Measurements from ENCODE around the gene FAM107B.

Gene FAM107B

GRCh38 chr10:14500172-14500765, 274.4 kb downstream of the FAM107B start:
- ChIA-PET POLR2A (no interaction called here), CTCF (interaction anchor here (1.9 to 3.3 kb wide), 4 partner anchors 10 to 606 kb away, joined by 13 to 33 read pairs (median 18); partner anchors contain the start of genes CDNF, HSPA14 and MSANTD7)
- no peak overlapping the region for H3K4me3 ChIP-seq (ENCODE audit: low read depth, low read length)
- TF ChIP-seq CTCF (IDR thresholded peaks at IDR 0.05; ENCODE audit: insufficient read depth, low read length, missing control alignments) = no peak
- no peak for DNase-seq (ENCODE audit: low read depth, low spot score)

DNA sequence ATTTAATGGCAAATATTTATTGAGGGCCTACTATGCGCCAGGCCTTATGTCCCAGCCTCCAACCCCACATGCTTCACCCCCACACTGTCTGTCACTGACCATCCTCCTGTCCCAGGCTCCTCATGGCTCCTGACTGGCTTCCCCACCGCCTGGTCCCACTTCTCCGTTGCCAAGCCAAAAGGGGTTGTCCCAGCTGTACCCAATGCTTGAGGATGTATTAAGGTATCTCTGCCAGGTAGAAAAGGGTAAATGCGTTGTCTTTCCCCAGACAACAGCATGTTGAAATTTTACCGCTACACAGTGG, 275.1 kb downstream of the FAM107B start:
- CTCF ChIA-PET = interaction anchor here (0.6 to 3.3 kb wide), 17 partner anchors 11 to 607 kb away, joined by 3 to 33 read pairs (median 4); partner anchors contain the start of genes CDNF, HSPA14 and MSANTD7
- no peak overlapping the region for H3K4me3 ChIP-seq (ENCODE audit: low read depth, low read length)
- TF ChIP-seq CTCF (IDR thresholded peaks at IDR 0.05; ENCODE audit: insufficient read depth, low read length, missing control alignments) = no peak
- POLR2A ChIA-PET = no interaction called here
- DNase-seq (ENCODE audit: low read depth, low spot score) = no peak

DNA sequence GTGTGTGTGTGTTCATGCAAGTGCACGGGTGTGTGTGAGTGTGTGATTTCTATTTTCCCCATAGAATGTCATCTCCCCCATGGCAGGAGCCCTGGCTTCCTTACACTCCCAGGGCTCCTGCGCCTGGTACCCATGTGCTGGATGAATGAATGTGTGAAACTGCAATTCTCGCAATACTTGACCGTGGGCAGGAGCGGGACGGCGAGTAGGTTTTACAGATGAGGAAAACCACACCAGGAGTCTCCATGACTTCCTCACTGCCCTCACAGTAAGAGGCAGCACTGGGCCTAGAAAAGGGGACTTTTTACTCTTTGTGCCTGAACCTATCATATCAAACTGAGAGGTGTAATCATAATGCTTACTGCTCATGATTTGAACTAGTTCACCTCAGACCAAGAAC, 276.4 kb downstream of the FAM107B start:
- CTCF ChIA-PET = interaction anchor here (0.7 to 3.3 kb wide), 22 partner anchors 9 to 608 kb away, joined by 3 to 33 read pairs (median 4); partner anchors contain the start of genes CDNF, HSPA14 and MSANTD7
- POLR2A ChIA-PET = no interaction called here
- DNase-seq (ENCODE audit: low read depth, low spot score) = no peak
- no peak for TF ChIP-seq CTCF (IDR thresholded peaks at IDR 0.05; ENCODE audit: insufficient read depth, low read length, missing control alignments)
- H3K4me3 ChIP-seq (ENCODE audit: low read depth, low read length) = no peak overlapping the region

DNA sequence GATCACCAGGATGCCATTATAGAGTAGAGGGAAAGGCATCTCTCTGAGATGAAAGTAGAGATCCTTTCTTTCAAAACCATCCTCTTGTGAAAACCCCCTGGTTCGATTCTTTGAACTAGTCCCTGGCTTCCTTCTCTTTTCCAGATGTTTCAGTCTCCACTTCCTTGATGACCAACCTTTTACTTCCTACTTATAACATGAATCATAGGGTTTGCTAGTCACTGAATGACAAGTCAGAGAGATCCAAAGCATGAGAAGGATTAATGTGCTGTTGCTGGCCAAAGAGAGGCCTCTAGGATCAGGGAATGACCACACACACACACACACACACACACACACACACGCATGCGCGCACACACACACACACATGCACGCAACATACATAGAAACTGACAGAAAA, 282.9 kb downstream of the FAM107B start:
- no peak for DNase-seq (ENCODE audit: low read depth, low spot score)
- TF ChIP-seq CTCF (IDR thresholded peaks at IDR 0.05; ENCODE audit: insufficient read depth, low read length, missing control alignments) = no peak
- no peak overlapping the region for H3K4me3 ChIP-seq (ENCODE audit: low read depth, low read length)
- POLR2A ChIA-PET = no interaction called here
- CTCF ChIA-PET = interaction anchor here (1.8 kb wide), 1 partner anchor 346 kb away, joined by 5 read pairs; the partner anchor contains the start of gene CDNF

DNA sequence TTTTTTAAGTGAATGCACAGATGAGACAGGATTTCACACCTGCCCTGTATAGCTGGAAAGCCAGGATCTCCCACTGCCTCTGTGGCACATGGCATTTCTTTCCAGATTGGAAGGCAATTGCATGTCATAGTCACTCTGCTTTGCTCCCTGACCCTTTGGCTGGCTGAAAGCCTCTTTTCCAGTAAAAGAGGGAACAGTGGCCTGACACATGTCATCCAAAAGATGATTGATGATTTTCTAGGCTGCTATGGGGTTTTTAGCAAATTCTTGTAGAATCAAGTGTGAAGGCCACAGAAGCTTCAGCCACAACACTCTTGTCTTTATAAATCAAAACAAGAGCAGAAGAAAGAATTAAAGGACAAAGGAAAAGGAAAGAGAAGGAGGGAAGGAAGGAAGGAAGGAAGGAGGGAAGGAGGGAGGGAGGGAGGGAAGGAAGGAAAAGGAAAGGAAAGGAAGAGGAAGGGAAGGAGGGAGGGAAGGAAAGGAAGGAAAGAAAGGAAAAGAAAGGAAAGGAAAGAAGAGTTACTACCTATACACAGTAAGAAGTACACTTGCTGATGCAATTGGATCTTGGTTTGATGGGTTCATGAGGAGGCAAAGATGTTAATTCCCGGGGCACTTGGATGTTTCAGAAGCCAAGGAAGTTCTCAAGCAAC, 285.0 kb downstream of the FAM107B start:
- H3K4me3 ChIP-seq (ENCODE audit: low read depth, low read length) = no peak overlapping the region
- CTCF ChIA-PET = interaction anchor here (1.0 to 2.2 kb wide), 2 partner anchors 7 to 333 kb away, joined by 3 to 5 read pairs; no protein-coding TSS in a partner anchor
- no peak for TF ChIP-seq CTCF (IDR thresholded peaks at IDR 0.05; ENCODE audit: insufficient read depth, low read length, missing control alignments)
- POLR2A ChIA-PET = no interaction called here
- DNase-seq (ENCODE audit: low read depth, low spot score) = no peak

- no peak for TF ChIP-seq CTCF (IDR thresholded peaks at IDR 0.05; ENCODE audit: insufficient read depth, low read length, missing control alignments)
- ChIA-PET CTCF (interaction anchor here (0.9 to 13.4 kb wide), 6 partner anchors 10 to 417 kb away, joined by 3 to 154 read pairs (median 6); no protein-coding TSS in a partner anchor), POLR2A (no interaction called here)
- no peak overlapping the region for H3K4me3 ChIP-seq (ENCODE audit: low read depth, low read length)
- DNase-seq (ENCODE audit: low read depth, low spot score) = no peak
These were observed 287.2 kb downstream of the FAM107B start for GRCh38 chr10:14487488-14487883.
